Type B pancreatic cell (in vitro differentiated cells): ENCODE results near the gene GATB. TPM values are rescaled to one million over a fixed set of nuclear protein-coding genes. Genes with fewer than 3 reads are reported as not detected.

Experiments used
- DNase-seq: peaks from one replicate; pipeline ENCODE4 v3.0.0; 2021; ENCODE audit warnings: mixed read lengths; ENCODE audit not compliant: unreplicated experiment; ENCODE audit errors: extremely low spot score
- H3K27ac Mint-ChIP-seq: 2 replicates; pipeline ENCODE4 v1.8.0; 2021; ENCODE audit warnings: mild to moderate bottlenecking, mixed read lengths
- H3K27me3 Mint-ChIP-seq: 2 replicates; pipeline ENCODE4 v1.8.0; 2021; ENCODE audit warnings: mixed read lengths
- H3K36me3 Mint-ChIP-seq: 2 replicates; pipeline ENCODE4 v1.8.0; 2021; ENCODE audit warnings: mixed read lengths
- H3K4me1 Mint-ChIP-seq: one replicate; pipeline ENCODE4 v1.8.0; 2021; ENCODE audit warnings: mixed read lengths; ENCODE audit not compliant: unreplicated experiment
- H3K4me3 Mint-ChIP-seq: 2 replicates; pipeline ENCODE4 v1.8.0; 2021; ENCODE audit warnings: mild to moderate bottlenecking, mixed read lengths
- H3K9me3 Mint-ChIP-seq: 2 replicates; pipeline ENCODE4 v1.8.0; 2021; ENCODE audit warnings: mixed read lengths
- CTCF ChIP-seq: fragments of 200-600 bp; sonication (generic); conservative IDR thresholded peaks from 2 replicates; pipeline ENCODE4 v1.5.0; 2021; ENCODE audit warnings: antibody characterized with exemption, mild to moderate bottlenecking
- total RNA-seq: library from RNA; stranded (reverse); gene quantifications from 2 replicates; pipeline ENCODE4 v1.2.1, GENCODE V29; 2021; ENCODE audit warnings: low replicate concordance

Gene GATB
- total RNA-seq, 1 donor from 2014 or later = 22.9 TPM

- Mint-ChIP-seq H3K4me3 (no peak overlapping the region), H3K9me3 (no peaks in the 10 kb centered on the region), H3K27me3 (peaks cover 11% of the 10 kb centered on the region), H3K4me1 (no peaks in the 10 kb centered on the region), H3K36me3 (no peaks in the 10 kb centered on the region), H3K27ac (no peak overlapping the region)
- no peak for DNase-seq
- no peak for TF ChIP-seq CTCF
Observed at GRCh38 chr4:151774324-151774723, 13.5 kb upstream of the GATB start.

DNA sequence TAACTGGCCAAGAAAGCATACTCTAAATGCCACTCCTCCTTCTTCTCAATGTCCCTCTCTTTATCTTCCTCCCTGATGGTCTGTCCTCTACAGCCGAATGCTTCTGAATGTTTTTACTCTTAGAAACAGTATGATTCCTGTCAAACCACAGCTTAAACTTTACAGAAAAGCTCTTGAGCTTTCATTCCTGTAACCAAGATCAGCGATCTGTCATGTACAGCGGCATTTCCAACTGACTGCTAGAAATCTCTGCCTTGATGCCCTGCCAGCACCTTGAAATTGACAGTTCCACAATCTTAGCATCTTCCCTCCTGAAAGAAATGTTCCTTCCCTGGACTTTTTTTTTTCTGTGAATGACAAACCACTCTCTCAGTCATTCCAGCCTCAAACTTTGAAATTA is 11.5 kb upstream of the GATB start:
- no peaks in the 10 kb centered on the region for H3K9me3 Mint-ChIP-seq
- DNase-seq = no peak
- no peaks in the 10 kb centered on the region for H3K36me3 Mint-ChIP-seq
- H3K27ac Mint-ChIP-seq = no peak overlapping the region
- no peak for TF ChIP-seq CTCF
- no peaks in the 10 kb centered on the region for H3K4me1 Mint-ChIP-seq
- peaks cover 19% of the 10 kb centered on the region for H3K27me3 Mint-ChIP-seq
- H3K4me3 Mint-ChIP-seq = no peak overlapping the region

DNA sequence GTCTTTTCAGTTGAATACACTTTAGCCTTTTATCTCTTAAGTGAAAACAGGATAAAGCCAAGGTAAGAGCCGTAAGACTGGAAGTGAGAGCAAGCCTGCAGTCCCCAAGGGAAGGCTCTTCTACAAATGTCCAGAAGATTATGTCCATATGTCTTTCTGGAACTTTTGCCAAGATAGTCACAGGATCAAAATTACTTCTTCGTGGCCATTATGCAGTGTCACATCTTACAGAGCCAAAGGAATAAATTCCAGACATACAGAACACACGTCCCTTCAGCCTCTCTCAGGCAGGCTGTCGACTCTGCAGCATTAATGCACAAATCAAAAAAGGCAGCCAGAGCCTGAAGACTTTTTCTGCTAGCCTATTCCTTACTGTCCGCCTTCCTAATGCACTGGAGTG is 10.9 kb upstream of the GATB start:
- peaks cover 19% of the 10 kb centered on the region for H3K27me3 Mint-ChIP-seq
- no peak for DNase-seq
- no peaks in the 10 kb centered on the region for H3K36me3 Mint-ChIP-seq
- H3K4me1 Mint-ChIP-seq = no peaks in the 10 kb centered on the region
- no peaks in the 10 kb centered on the region for H3K9me3 Mint-ChIP-seq
- H3K4me3 Mint-ChIP-seq = no peak overlapping the region
- no peak overlapping the region for H3K27ac Mint-ChIP-seq
- TF ChIP-seq CTCF = no peak

- Mint-ChIP-seq H3K27me3 (peaks cover 26% of the 10 kb centered on the region), H3K9me3 (no peaks in the 10 kb centered on the region), H3K4me3 (no peak overlapping the region), H3K36me3 (no peaks in the 10 kb centered on the region), H3K27ac (no peak overlapping the region), H3K4me1 (no peaks in the 10 kb centered on the region)
- no peak for DNase-seq
- no peak for TF ChIP-seq CTCF
Observed at GRCh38 chr4:151770154-151770553, 9.3 kb upstream of the GATB start.

GRCh38 chr4:151768835-151769234 is 8.0 kb upstream of the GATB start:
- no peak overlapping the region for H3K4me3 Mint-ChIP-seq

More at GRCh38 chr4:151768835-151769234, 8.0 kb upstream of the GATB start:
- H3K36me3 Mint-ChIP-seq = no peaks in the 10 kb centered on the region
- no peak for DNase-seq
- peaks cover 31% of the 10 kb centered on the region for H3K27me3 Mint-ChIP-seq
- H3K27ac Mint-ChIP-seq = no peak overlapping the region
- no peak for TF ChIP-seq CTCF
- no peaks in the 10 kb centered on the region for H3K9me3 Mint-ChIP-seq
- H3K4me1 Mint-ChIP-seq = no peaks in the 10 kb centered on the region
